GM21381 (cell line): ENCODE measurements around the gene ERCC4.
"Not testable (repeated sequence)": the region's sequence is repeated elsewhere in the genome, so short reads cannot be mapped to it uniquely, and the experiment has no call there.

Source experiments
- ATAC-seq: cut with Tn5 transposase; IDR thresholded peaks from one replicate; pipeline ENCODE4 v1.9.1; 2021; ENCODE audit warnings: mild to moderate bottlenecking, moderate library complexity; ENCODE audit not compliant: unreplicated experiment

Gene ERCC4

GRCh38 chr16:13919683-13920509 lies at the start of gene ERCC4:
Gene ERCC4 (plus strand): TSS chr16:13920154. CDS start chr16:13920166, 12 bp downstream.
- ATAC-seq = peak; percentile 98

- no peak for ATAC-seq
Measured at GRCh38 chr16:13873835-13874438, 46.0 kb upstream of the ERCC4 start.

- no peak for ATAC-seq
Measured at GRCh38 chr16:13875614-13876284, 44.2 kb upstream of the ERCC4 start.

GRCh38 chr16:13883276-13883675 lies 36.7 kb upstream of the ERCC4 start:
- ATAC-seq = no peak

GRCh38 chr16:13883881-13884280 lies 36.1 kb upstream of the ERCC4 start:
- ATAC-seq = no peak

GRCh38 chr16:13885700-13886099 lies 34.3 kb upstream of the ERCC4 start:
- ATAC-seq = no peak

GRCh38 chr16:13886608-13887007 lies 33.3 kb upstream of the ERCC4 start:
- ATAC-seq = no peak

GRCh38 chr16:13889323-13889722 lies 30.6 kb upstream of the ERCC4 start:
- not testable (repeated sequence) for ATAC-seq

- ATAC-seq = no peak
Measured at GRCh38 chr16:13892301-13892700, 27.7 kb upstream of the ERCC4 start.

- ATAC-seq = no peak
Measured at GRCh38 chr16:13895516-13895915, 24.4 kb upstream of the ERCC4 start.

- ATAC-seq = no peak
Measured at GRCh38 chr16:13896543-13897182, 23.3 kb upstream of the ERCC4 start.

- no peak for ATAC-seq
Measured at GRCh38 chr16:13897806-13898205, 22.1 kb upstream of the ERCC4 start.

GRCh38 chr16:13898233-13898632 lies 21.7 kb upstream of the ERCC4 start:
- no peak for ATAC-seq

GRCh38 chr16:13902052-13902451 lies 17.9 kb upstream of the ERCC4 start:
- ATAC-seq = no peak

- no peak for ATAC-seq
Measured at GRCh38 chr16:13902677-13903076, 17.3 kb upstream of the ERCC4 start.

GRCh38 chr16:13904179-13904691 lies 15.7 kb upstream of the ERCC4 start:
- ATAC-seq = no peak

- ATAC-seq = not testable (repeated sequence)
Measured at GRCh38 chr16:13904822-13905221, 15.1 kb upstream of the ERCC4 start.

GRCh38 chr16:13906168-13907089 lies 13.5 kb upstream of the ERCC4 start:
- ATAC-seq = no peak

GRCh38 chr16:13907431-13907830 lies 12.5 kb upstream of the ERCC4 start:
- no peak for ATAC-seq

- ATAC-seq = no peak
Measured at GRCh38 chr16:13909069-13909468, 10.9 kb upstream of the ERCC4 start.
